ENCODE data around the gene TAAR1.

GRCh38 chr6:132648828-132649227, 10.2 kb downstream of the TAAR1 start:
- no peak for TF ChIP-seq POLR2A (IDR thresholded peaks at IDR 0.05)
- TF ChIP-seq CTCF (IDR thresholded peaks at IDR 0.05): no peak
- TF ChIP-seq EP300 (IDR thresholded peaks at IDR 0.05): no peak

Measured in tibial nerve (tissue), 4 donors.